Peyer's patch (tissue), 4 donors: Measurements from ENCODE around the gene SYNE2.

Source experiments
- POLR2A ChIP-seq, 2 donors: fragments of 450-650 bp; IDR thresholded peaks; one replicate each; pipeline ENCODE4 v1.5.1; 2017; ENCODE audit warnings: antibody characterized with exemption in 2 of 2, mild to moderate bottlenecking in 2 of 2, moderate library complexity in 2 of 2
- TF ChIP-seq, protein P1 (sequence below), 6 experiments: fragments of 450-650 bp in 4 of 6; fragments of 200-600 bp in 2 of 6; sonication (generic) in 1 of 6; IDR thresholded peaks; one replicate each; pipeline ENCODE4 v1.5.1; 2017 to 2019; ENCODE audit warnings: antibody characterized with exemption in 6 of 6, mild to moderate bottlenecking in 3 of 6, moderate library complexity in 1 of 6

DNA sequence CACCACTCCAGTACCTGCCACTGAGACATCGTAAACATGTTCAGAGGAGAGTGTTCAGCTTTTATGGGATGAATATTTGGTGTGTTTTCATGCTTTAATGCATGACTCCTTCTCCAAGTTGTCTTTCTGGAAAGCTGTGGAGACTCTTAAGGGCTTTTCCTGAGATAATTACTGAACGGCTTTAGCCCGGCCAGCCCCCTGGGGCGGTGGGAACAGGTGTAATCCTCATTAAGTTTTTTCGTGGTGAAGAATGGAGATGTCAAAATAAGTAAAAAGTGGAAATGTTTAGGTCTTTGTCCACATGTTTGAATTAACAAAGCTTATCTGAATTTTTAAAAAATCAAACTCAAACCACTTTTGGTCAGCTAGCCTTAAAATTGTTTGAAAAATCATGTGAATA, 1.5 kb downstream of the SYNE2 start:
- TF ChIP-seq, protein P1, sequence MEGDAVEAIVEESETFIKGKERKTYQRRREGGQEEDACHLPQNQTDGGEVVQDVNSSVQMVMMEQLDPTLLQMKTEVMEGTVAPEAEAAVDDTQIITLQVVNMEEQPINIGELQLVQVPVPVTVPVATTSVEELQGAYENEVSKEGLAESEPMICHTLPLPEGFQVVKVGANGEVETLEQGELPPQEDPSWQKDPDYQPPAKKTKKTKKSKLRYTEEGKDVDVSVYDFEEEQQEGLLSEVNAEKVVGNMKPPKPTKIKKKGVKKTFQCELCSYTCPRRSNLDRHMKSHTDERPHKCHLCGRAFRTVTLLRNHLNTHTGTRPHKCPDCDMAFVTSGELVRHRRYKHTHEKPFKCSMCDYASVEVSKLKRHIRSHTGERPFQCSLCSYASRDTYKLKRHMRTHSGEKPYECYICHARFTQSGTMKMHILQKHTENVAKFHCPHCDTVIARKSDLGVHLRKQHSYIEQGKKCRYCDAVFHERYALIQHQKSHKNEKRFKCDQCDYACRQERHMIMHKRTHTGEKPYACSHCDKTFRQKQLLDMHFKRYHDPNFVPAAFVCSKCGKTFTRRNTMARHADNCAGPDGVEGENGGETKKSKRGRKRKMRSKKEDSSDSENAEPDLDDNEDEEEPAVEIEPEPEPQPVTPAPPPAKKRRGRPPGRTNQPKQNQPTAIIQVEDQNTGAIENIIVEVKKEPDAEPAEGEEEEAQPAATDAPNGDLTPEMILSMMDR (IDR thresholded peaks at IDR 0.05) = no peak
- TF ChIP-seq POLR2A (IDR thresholded peaks at IDR 0.05) = no peak
